Measurements from ENCODE around the gene TCAP.

GRCh38 chr17:39696731-39697130 lies 31.6 kb downstream of the TCAP start:
- no peak for TF ChIP-seq YY1 (IDR thresholded peaks at IDR 0.05; ENCODE audit: low read depth)
- TF ChIP-seq CEBPB (IDR thresholded peaks at IDR 0.05), result no peak
- no peak for TF ChIP-seq TAF1 (IDR thresholded peaks at IDR 0.05; ENCODE audit: low read depth)
- no peak for TF ChIP-seq RAD21 (IDR thresholded peaks at IDR 0.05; ENCODE audit: low read depth)
- no peak for TF ChIP-seq EP300 (IDR thresholded peaks at IDR 0.05; ENCODE audit: borderline replicate concordance)
- no peak for TF ChIP-seq CREB1 (IDR thresholded peaks at IDR 0.05; ENCODE audit: low read depth)
- no peak for TF ChIP-seq MAX (IDR thresholded peaks at IDR 0.05)
- no peak for TF ChIP-seq USF1 (IDR thresholded peaks at IDR 0.05)
- TF ChIP-seq EGR1 (IDR thresholded peaks at IDR 0.05), result no peak
- TF ChIP-seq NFIC (IDR thresholded peaks at IDR 0.05), result no peak
- TF ChIP-seq ZBTB7A (IDR thresholded peaks at IDR 0.05; ENCODE audit: low read depth), result no peak
